CD14-positive monocyte (primary cell): ENCODE measurements around the gene ATRX. TPM values are rescaled to one million over a fixed set of nuclear protein-coding genes. Genes with fewer than 3 reads are reported as not detected.
A peak's percentile ranks its signal among the peaks of the same experiment; 100 is the strongest.

Experiments used
- DNase-seq, 3 donors: peaks; one replicate each; pipeline ENCODE4 v3.0.0-alpha.2; 2011 to 2022
- H2AFZ ChIP-seq: 2 replicates; pipeline ENCODE4 v1.6.0; 2012; ENCODE audit warnings: mild to moderate bottlenecking, low read depth, low read length, inconsistent platforms; ENCODE audit not compliant: insufficient read depth, poor library complexity, severe bottlenecking
- H3K27ac ChIP-seq, 2 donors: 1 replicate in 1 of 2; 2 replicates in 1 of 2; pipeline ENCODE4 v1.5.1; 2012 to 2013; ENCODE audit warnings: low read length in 2 of 2, control low read depth in 1 of 2, inconsistent platforms in 1 of 2, low read depth in 1 of 2, mild to moderate bottlenecking in 1 of 2
- H3K27me3 ChIP-seq, 2 donors: one replicate each; pipeline versions ENCODE4 v1.6.0 to v1.6.1; 2011 to 2013; ENCODE audit warnings: low read length in 2 of 2; ENCODE audit not compliant: control insufficient read depth in 2 of 2, insufficient read depth in 2 of 2
- H3K36me3 ChIP-seq, 2 donors: replicated peaks in 1 of 2; 1 replicate in 1 of 2; 2 replicates in 1 of 2; pipeline versions ENCODE4 v1.5.1 to v1.6.1; 2012 to 2013; ENCODE audit warnings: low read length in 2 of 2, control low read depth in 1 of 2, inconsistent platforms in 1 of 2, mild to moderate bottlenecking in 1 of 2; ENCODE audit not compliant: insufficient read depth in 2 of 2, control insufficient read depth in 1 of 2
- H3K4me1 ChIP-seq, 2 donors: 1 replicate in 1 of 2; 2 replicates in 1 of 2; pipeline versions ENCODE4 v1.5.1 to v1.6.1; 2012 to 2013; ENCODE audit warnings: low read length in 2 of 2, control low read depth in 1 of 2, inconsistent platforms in 1 of 2, mild to moderate bottlenecking in 1 of 2, moderate library complexity in 1 of 2; ENCODE audit not compliant: insufficient read depth in 2 of 2, control insufficient read depth in 1 of 2
- H3K4me2 ChIP-seq: replicated peaks from 2 replicates; pipeline ENCODE3; 2012; ENCODE audit warnings: low read length, moderate library complexity, mild to moderate bottlenecking; ENCODE audit not compliant: poor library complexity, severe bottlenecking; ENCODE audit errors: extremely low read depth
- H3K4me3 ChIP-seq, 3 experiments: fragments of 200-600 bp in 1 of 3; sonication (generic) in 1 of 3; replicated peaks in 1 of 3; 1 replicate in 2 of 3; 2 replicates in 1 of 3; pipeline ENCODE4 v1.5.1; 2011 to 2013; ENCODE audit warnings: low read length in 3 of 3, mild to moderate bottlenecking in 3 of 3, control low read depth in 2 of 3, low read depth in 2 of 3, inconsistent platforms in 1 of 3, moderate library complexity in 1 of 3
- H3K79me2 ChIP-seq: 2 replicates; pipeline ENCODE4 v1.6.0; 2012; ENCODE audit warnings: mild to moderate bottlenecking, control low read depth, inconsistent platforms, low read length, moderate library complexity; ENCODE audit not compliant: insufficient read depth
- H3K9ac ChIP-seq: 2 replicates; pipeline ENCODE4 v1.6.0; 2017; ENCODE audit warnings: low read length, mild to moderate bottlenecking; ENCODE audit not compliant: insufficient read depth, poor library complexity, severe bottlenecking
- H3K9me3 ChIP-seq, 2 donors: replicated peaks in 1 of 2; 1 replicate in 1 of 2; 2 replicates in 1 of 2; pipeline versions ENCODE4 v1.5.1 to v1.6.1; 2012 to 2013; ENCODE audit warnings: low read length in 2 of 2, control low read depth in 1 of 2; ENCODE audit not compliant: control insufficient read depth in 1 of 2, insufficient read depth in 1 of 2
- H4K20me1 ChIP-seq: 2 replicates; pipeline ENCODE4 v1.6.0; 2012; ENCODE audit warnings: mild to moderate bottlenecking, low read length, control low read depth, moderate library complexity; ENCODE audit not compliant: insufficient read depth
- H3K27ac Mint-ChIP-seq, 7 donors: one replicate each; pipeline ENCODE4 v1.8.0; 2020; ENCODE audit warnings: mild to moderate bottlenecking in 7 of 7, mixed read lengths in 7 of 7, moderate library complexity in 6 of 7, inconsistent platforms in 2 of 7
- H3K27me3 Mint-ChIP-seq, 3 donors: one replicate each; pipeline ENCODE4 v1.8.0; 2021 to 2022; ENCODE audit warnings: low read depth in 3 of 3, mild to moderate bottlenecking in 3 of 3, mixed read lengths in 3 of 3, moderate library complexity in 3 of 3, inconsistent platforms in 1 of 3
- H3K36me3 Mint-ChIP-seq, 2 donors: one replicate each; pipeline ENCODE4 v1.8.0; 2020; ENCODE audit warnings: mixed read lengths in 2 of 2, inconsistent platforms in 1 of 2, mild to moderate bottlenecking in 1 of 2
- H3K4me1 Mint-ChIP-seq: one replicate; pipeline ENCODE4 v1.8.0; 2020; ENCODE audit warnings: mild to moderate bottlenecking, mixed read lengths
- H3K4me3 Mint-ChIP-seq, 2 donors: one replicate each; pipeline ENCODE4 v1.8.0; 2020; ENCODE audit warnings: mild to moderate bottlenecking in 2 of 2, mixed read lengths in 2 of 2, moderate library complexity in 1 of 2
- H3K9me3 Mint-ChIP-seq, 7 donors: one replicate each; pipeline ENCODE4 v1.8.0; 2020 to 2022; ENCODE audit warnings: mixed read lengths in 7 of 7, mild to moderate bottlenecking in 6 of 7, moderate library complexity in 6 of 7, inconsistent platforms in 2 of 7
- CTCF ChIP-seq: fragments of 200-600 bp; IDR thresholded peaks from one replicate; pipeline ENCODE4 v1.8.0; 2022; ENCODE audit warnings: antibody characterized with exemption, mild to moderate bottlenecking
- WGBS: methylation state at CpG from one replicate; pipeline ENCODE4 v1.1.5; 2013; ENCODE audit warnings: missing lambda C conversion rate; ENCODE audit not compliant: insufficient coverage; 5-methylcytosine and 5-hydroxymethylcytosine counted together
- intact Hi-C, 2 donors: fragments of 100-400 bp; cut with micrococcal nuclease; formaldehyde crosslinking; loops; one replicate each; pipeline versions ENCODE4 v1.15.0 to v1.15.1; 2023
- polyA plus RNA-seq, 3 donors: library from polyadenylated mRNA; depleted of rRNA in 1 of 3; unstranded in 2 of 3; stranded (reverse) in 1 of 3; fragments of 300-500 nt in 2 of 3; fragments of >200 nt in 1 of 3; fragmentation: Illumina TruSeq in 2 of 3; gene quantifications; 1 replicate in 2 of 3; 2 replicates in 1 of 3; pipeline ENCODE4 v1.2.3, GENCODE V29; 2012 to 2021

ATRX gene
- polyA plus RNA-seq, 3 donors = 8.6 to 18.3 (median 17.3) TPM

GRCh38 chrX:77635373-77635772 lies 150.6 kb downstream of the ATRX start:
- H3K4me3 Mint-ChIP-seq = no peak overlapping the region
- Histone ChIP-seq H3K4me1 (no peaks in the 10 kb centered on the region), H3K79me2 (no peaks in the 10 kb centered on the region), H4K20me1 (no peaks in the 10 kb centered on the region), H2AFZ (no peak overlapping the region), H3K4me2 (no peak overlapping the region), H3K36me3 (peaks cover 28 to 55% of the 10 kb centered on the region in 2 donors), H3K4me3 (no peak overlapping the region), H3K27me3 (no peaks in the 10 kb centered on the region), H3K9me3 (no peaks in the 10 kb centered on the region), H3K9ac (no peak overlapping the region), H3K27ac (no peak overlapping the region)
- DNase-seq = no peak
- WGBS = no CpG with 5 or more reads among the region's 2 CpGs
- H3K4me1 Mint-ChIP-seq = peaks cover 2% of the 10 kb centered on the region
- H3K27ac Mint-ChIP-seq = peak overlapping the region in 1 of 7 donors; percentile 73
- no peak for TF ChIP-seq CTCF
- H3K27me3 Mint-ChIP-seq = peaks cover 0 to 2% (median 0%) of the 10 kb centered on the region in 3 donors
- peaks cover 0 to 15% (median 4%) of the 10 kb centered on the region in 7 donors for H3K9me3 Mint-ChIP-seq
- intact Hi-C loops = no loop called here
- H3K36me3 Mint-ChIP-seq = peaks cover 35 to 47% of the 10 kb centered on the region in 2 donors

GRCh38 chrX:77628294-77629025 lies 157.6 kb downstream of the ATRX start:
- Histone ChIP-seq H3K36me3 (peaks cover 16 to 22% of the 10 kb centered on the region in 2 donors), H4K20me1 (no peaks in the 10 kb centered on the region), H3K9ac (no peak overlapping the region), H3K79me2 (no peaks in the 10 kb centered on the region), H3K27me3 (no peaks in the 10 kb centered on the region), H3K4me2 (no peak overlapping the region), H2AFZ (no peak overlapping the region), H3K27ac (no peak overlapping the region), H3K4me1 (no peaks in the 10 kb centered on the region), H3K9me3 (no peaks in the 10 kb centered on the region), H3K4me3 (no peak overlapping the region)
- Mint-ChIP-seq H3K4me1 (no peaks in the 10 kb centered on the region), H3K27me3 (no peaks in the 10 kb centered on the region), H3K36me3 (peaks cover 26 to 27% of the 10 kb centered on the region in 2 donors), H3K9me3 (no peaks in the 10 kb centered on the region), H3K27ac (no peak overlapping the region), H3K4me3 (no peak overlapping the region)
- no peak for DNase-seq
- intact Hi-C loops = no loop called here
- no CpG with 5 or more reads among the region's 1 CpG for WGBS
- TF ChIP-seq CTCF = peak; percentile 8
